ENCODE results near the gene HIP1.
"Not testable (repeated sequence)": the region's sequence is repeated elsewhere in the genome, so short reads cannot be mapped to it uniquely, and the experiment has no call there.

HIP1 gene

DNA sequence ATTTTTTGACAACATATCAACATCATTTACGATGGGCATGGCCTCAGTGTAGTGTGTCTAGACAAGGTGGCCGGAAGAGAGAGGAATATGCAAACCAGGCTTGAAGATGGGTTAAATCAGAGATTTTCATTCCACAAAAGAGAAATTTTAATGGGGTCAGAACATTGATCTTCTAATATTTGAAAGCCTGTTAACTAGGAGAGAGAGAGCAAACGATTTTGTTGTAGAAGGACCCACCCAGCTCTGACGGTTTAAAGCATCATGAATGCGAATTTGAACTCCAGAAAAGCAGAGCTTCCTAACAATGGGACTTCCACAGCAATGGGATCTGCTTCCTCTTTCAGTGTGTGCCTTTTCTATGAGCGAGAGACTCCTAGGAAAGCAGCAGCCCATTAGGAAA lies 246.7 kb downstream of the HIP1 start, which contains the start of gene SPDYE5:
SPDYE5 (plus strand) TSS at position 301 of the 400 bp plus-strand sequence. CDS start 1,728 bp downstream, outside the sequence.
- not testable (repeated sequence) for DNase-seq (ENCODE audit: low spot score)

DNA sequence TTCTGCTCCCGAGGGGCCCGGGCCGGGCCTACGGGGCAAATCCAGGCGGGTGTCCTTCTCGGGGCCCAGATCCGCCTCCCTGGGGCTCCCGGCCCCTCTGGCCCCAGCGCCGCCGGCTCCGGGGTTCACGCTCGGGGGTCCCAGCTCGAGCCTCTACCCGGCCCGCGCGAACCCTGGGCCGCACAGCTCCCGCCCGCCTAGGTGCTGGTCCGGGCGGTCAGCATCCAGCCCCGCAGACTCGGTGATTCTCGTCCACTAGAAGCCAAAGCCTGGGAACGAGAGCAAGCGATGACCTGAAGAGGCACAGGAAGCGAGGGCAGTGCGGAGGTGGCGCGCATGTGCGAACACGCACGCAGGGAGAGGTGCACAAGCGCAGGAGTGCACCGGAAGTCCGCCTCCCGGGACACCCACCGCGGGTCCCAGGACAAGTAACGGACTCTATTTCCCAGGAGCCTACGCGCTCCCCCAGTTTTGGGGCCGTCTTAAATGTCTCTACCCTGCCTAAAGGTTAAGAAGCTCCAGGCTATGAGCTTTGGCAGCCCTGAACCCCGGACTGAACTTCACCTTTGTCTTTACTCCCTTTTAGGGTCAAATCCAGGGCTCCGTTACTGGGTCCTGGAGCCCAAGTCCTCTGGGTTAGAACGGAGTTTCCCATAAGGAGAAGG lies 252.6 kb downstream of the HIP1 start, which contains the start of gene POM121C:
POM121C (minus strand) TSS at position 321 of the 665 bp plus-strand sequence. CDS start 44,803 bp downstream, outside the sequence.
- DNase-seq (ENCODE audit: low spot score): peak; percentile 70

GRCh38 chr7:75485355-75485978 lies 253.3 kb downstream of the HIP1 start:
- DNase-seq (ENCODE audit: low spot score): not testable (repeated sequence)

Measured in HuH-7 (cell line).